HFFc6 (cell line): Measurements from ENCODE around the gene PPEF2. TPM values are rescaled to one million over a fixed set of nuclear protein-coding genes. Genes with fewer than 3 reads are reported as not detected.
"Not testable (repeated sequence)": the region's sequence is repeated elsewhere in the genome, so short reads cannot be mapped to it uniquely, and the experiment has no call there.

Source experiments
- DNase-seq: peaks from one replicate; pipeline ENCODE4 v3.0.0-alpha.2; 2018
- H3K27ac Mint-ChIP-seq: 2 replicates; pipeline ENCODE4 v1.8.0; 2020; ENCODE audit warnings: mild to moderate bottlenecking, mixed read lengths
- H3K27me3 Mint-ChIP-seq: 2 replicates; pipeline ENCODE4 v1.8.0; 2021; ENCODE audit warnings: mild to moderate bottlenecking, moderate library complexity, mixed read lengths; ENCODE audit not compliant: insufficient read depth
- H3K36me3 Mint-ChIP-seq: 2 replicates; pipeline ENCODE4 v1.8.0; 2021; ENCODE audit warnings: low read depth, mixed read lengths
- H3K4me1 Mint-ChIP-seq: 2 replicates; pipeline ENCODE4 v1.8.0; 2020; ENCODE audit warnings: low read depth, mixed read lengths
- H3K4me3 Mint-ChIP-seq: 2 replicates; pipeline ENCODE4 v1.8.0; 2020; ENCODE audit warnings: mild to moderate bottlenecking, moderate library complexity, mixed read lengths
- H3K9me3 Mint-ChIP-seq: 2 replicates; pipeline ENCODE4 v1.8.0; 2020; ENCODE audit warnings: mild to moderate bottlenecking, mixed read lengths
- total RNA-seq, 6 experiments: library from RNA; stranded (reverse); fragmentation: NEBNext Ultra II Directional; extraction: Animal tissue kit (Norgen Biotek cat#: 25700); gene quantifications; 2 replicates in 1 of 6; 3 replicates in 5 of 6; pipeline ENCODE4 v1.2.3, GENCODE V29; 2021
- TF ChIP-seq, protein P1 (sequence below): fragments of 200-600 bp; sonication (generic); IDR thresholded peaks from 2 replicates; pipeline ENCODE4 v1.5.0; 2021; ENCODE audit warnings: antibody characterized with exemption, mild to moderate bottlenecking

PPEF2 gene
- total RNA-seq, 6 experiments from 2014 or later: not detected

DNA sequence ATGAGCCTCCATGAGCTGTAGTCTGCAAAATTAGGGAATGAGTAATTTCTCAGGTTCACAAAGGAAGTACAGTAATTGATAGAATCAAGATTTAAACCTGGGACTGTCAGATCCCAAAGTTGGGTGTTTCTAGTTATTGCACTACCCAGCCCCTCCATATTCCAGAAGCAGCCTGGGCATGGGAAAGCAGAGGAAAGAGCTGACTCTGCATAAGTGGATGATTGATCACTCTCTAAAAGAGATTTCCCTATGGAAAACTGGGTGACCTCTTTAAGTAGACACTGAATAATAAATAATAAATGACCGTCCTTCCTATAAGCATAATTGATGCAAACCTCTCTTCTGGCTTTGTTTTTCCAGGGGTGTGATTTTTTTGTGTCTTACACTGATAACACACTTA lies 33.4 kb upstream of the PPEF2 start:
- no peak for DNase-seq
- peaks cover 2% of the 10 kb centered on the region; the same call in 1 of the 2 replicates for H3K27me3 Mint-ChIP-seq

DNA sequence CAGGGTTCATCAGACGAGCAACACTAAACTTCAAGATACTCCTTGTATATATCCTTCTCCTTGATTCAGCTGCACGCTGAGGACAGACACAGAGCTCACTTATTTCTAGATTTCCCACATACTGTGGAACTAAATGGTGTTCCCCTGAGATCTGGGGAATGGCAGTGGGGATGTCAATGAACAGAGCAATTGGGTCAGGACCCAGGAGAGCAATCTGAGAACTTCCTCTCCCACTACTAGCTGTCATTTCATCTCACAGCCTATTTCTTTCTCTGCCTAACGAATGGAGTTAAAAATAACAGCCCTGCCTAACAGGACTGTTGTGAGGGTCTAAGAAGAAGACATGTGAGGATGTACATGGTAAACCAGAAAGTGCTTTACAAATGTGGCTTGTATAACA lies 27.9 kb upstream of the PPEF2 start:
- no peaks in the 10 kb centered on the region for H3K9me3 Mint-ChIP-seq
- 0 out of 2 replicates have a peak, but pooled peaks cover 13% of the 10 kb centered on the region for H3K36me3 Mint-ChIP-seq

More for the DNA sequence above, 33.4 kb upstream of the PPEF2 start:
- H3K9me3 Mint-ChIP-seq: no peaks in the 10 kb centered on the region
- H3K4me3 Mint-ChIP-seq: no peak overlapping the region
- H3K4me1 Mint-ChIP-seq: peaks cover 21% of the 10 kb centered on the region
- peaks cover 10% of the 10 kb centered on the region; the same call in 1 of the 2 replicates for H3K36me3 Mint-ChIP-seq
- TF ChIP-seq, protein P1, sequence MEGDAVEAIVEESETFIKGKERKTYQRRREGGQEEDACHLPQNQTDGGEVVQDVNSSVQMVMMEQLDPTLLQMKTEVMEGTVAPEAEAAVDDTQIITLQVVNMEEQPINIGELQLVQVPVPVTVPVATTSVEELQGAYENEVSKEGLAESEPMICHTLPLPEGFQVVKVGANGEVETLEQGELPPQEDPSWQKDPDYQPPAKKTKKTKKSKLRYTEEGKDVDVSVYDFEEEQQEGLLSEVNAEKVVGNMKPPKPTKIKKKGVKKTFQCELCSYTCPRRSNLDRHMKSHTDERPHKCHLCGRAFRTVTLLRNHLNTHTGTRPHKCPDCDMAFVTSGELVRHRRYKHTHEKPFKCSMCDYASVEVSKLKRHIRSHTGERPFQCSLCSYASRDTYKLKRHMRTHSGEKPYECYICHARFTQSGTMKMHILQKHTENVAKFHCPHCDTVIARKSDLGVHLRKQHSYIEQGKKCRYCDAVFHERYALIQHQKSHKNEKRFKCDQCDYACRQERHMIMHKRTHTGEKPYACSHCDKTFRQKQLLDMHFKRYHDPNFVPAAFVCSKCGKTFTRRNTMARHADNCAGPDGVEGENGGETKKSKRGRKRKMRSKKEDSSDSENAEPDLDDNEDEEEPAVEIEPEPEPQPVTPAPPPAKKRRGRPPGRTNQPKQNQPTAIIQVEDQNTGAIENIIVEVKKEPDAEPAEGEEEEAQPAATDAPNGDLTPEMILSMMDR: no peak
- H3K27ac Mint-ChIP-seq: no peak overlapping the region

DNA sequence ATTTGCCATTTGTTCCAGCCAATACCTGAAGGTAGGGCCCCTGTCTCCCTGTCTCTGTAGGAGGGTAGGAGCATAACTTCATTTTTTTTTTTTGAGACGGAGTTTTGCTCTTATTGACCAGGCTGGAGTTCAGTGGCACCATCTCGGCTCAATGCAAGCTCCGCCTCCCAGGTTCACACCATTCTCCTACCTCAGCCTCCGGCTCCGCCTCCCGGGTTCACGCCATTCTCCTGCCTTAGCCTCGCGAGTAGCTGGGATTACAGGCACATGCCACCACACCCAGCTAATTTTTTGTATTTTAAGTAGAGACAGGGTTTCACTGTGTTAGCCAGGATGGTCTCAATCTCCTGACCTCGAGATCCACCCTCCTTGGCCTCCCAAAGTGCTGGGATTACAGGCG lies 22.7 kb upstream of the PPEF2 start:
- H3K4me3 Mint-ChIP-seq, H3K4me1 Mint-ChIP-seq, H3K27ac Mint-ChIP-seq, H3K9me3 Mint-ChIP-seq, DNase-seq, H3K27me3 Mint-ChIP-seq: not testable (repeated sequence)
- peaks cover 25% of the 10 kb centered on the region; the same call in 1 of the 2 replicates for H3K36me3 Mint-ChIP-seq

More for the DNA sequence above, 27.9 kb upstream of the PPEF2 start:
- H3K4me1 Mint-ChIP-seq: no peaks in the 10 kb centered on the region
- DNase-seq: no peak
- H3K4me3 Mint-ChIP-seq: no peak overlapping the region
- TF ChIP-seq, protein P1: no peak
- no peaks in the 10 kb centered on the region for H3K27me3 Mint-ChIP-seq
- no peak overlapping the region for H3K27ac Mint-ChIP-seq

DNA sequence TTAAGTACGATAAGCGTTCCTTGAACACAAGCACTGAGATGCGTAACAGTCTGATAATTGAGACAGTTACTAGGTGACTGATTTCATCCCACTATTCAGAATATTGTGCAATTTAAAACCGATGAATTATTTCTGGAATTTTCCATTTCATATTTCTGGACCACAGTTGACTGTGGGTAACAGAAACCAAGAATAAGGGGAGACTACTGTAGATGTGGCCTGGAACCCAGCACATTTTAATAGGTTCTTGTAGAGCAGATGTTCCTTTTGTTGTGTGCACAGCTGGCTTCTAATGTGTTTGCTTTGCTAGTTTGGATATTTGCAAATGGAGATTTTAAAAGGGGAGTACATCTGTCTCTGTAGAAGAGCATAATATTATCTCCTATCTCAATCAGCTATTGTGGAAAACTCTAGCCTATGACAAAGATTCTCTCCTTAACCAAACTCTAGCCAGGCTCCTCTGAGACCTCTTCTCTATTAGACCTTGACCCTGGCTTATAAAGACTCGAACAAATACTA lies 22.1 kb upstream of the PPEF2 start:
- Mint-ChIP-seq H3K4me3 (no peak overlapping the region), H3K27me3 (no peaks in the 10 kb centered on the region; the same call in 1 of the 2 replicates), H3K36me3 (peaks cover 25% of the 10 kb centered on the region; the same call in 1 of the 2 replicates), H3K9me3 (no peaks in the 10 kb centered on the region), H3K4me1 (no peaks in the 10 kb centered on the region), H3K27ac (no peak overlapping the region)
- TF ChIP-seq, protein P1: no peak
- DNase-seq: no peak

DNA sequence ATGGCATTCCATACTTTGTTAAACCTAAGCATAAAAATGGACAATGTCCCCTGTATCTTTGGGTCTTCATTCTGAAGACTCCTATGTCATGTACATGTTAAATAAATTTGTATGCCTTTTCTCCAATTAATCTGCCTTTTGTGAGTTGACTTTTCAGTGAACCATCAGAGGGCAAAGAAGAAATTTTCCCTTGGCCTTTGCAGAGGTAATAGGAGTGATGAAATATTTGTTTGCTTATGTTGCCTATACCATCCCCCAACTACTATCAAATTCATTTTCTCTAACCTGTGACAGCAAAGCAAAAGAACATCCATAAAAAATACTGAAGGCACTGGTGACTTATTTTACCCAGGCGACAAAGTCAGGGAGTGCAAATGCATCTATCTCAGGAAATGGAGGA lies 20.3 kb upstream of the PPEF2 start:
- H3K27ac Mint-ChIP-seq: no peak overlapping the region
- TF ChIP-seq, protein P1: no peak
- H3K27me3 Mint-ChIP-seq: no peaks in the 10 kb centered on the region; the same call in 1 of the 2 replicates
- no peak for DNase-seq
- peaks cover 21% of the 10 kb centered on the region; the same call in 1 of the 2 replicates for H3K36me3 Mint-ChIP-seq
- H3K4me1 Mint-ChIP-seq: no peaks in the 10 kb centered on the region
- no peaks in the 10 kb centered on the region for H3K9me3 Mint-ChIP-seq
- no peak overlapping the region for H3K4me3 Mint-ChIP-seq

DNA sequence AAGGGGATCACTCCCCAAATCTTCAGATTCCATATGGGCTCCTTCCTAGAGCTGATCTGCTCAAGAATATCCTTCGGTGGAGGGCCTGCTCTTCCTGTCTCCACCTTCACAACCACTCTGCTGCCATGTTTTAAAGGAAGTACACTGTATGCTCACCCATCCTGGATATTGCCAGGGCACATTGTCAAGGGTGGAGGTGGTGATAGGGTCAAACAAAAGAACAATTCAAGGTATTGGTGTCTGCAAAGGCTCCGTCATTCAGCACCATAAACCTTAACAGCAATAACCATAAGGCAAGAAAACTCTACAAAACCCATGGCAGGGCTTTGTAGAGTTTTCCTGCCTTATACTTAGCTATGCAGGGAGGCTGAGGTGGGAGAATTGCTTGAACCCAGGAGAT lies 19.7 kb upstream of the PPEF2 start:
- peaks cover 21% of the 10 kb centered on the region; the same call in 1 of the 2 replicates for H3K36me3 Mint-ChIP-seq
- no peaks in the 10 kb centered on the region for H3K4me1 Mint-ChIP-seq
- no peak overlapping the region for H3K4me3 Mint-ChIP-seq
- TF ChIP-seq, protein P1: no peak
- H3K27ac Mint-ChIP-seq: no peak overlapping the region
- no peak for DNase-seq
- no peaks in the 10 kb centered on the region for H3K9me3 Mint-ChIP-seq
- no peaks in the 10 kb centered on the region; the same call in 1 of the 2 replicates for H3K27me3 Mint-ChIP-seq
